SH-SY5Y (cell line): ENCODE data around the gene RPP30.

Experiments used
- GATA2 ChIP-seq: IDR thresholded peaks from 2 replicates; pipeline ENCODE4 v1.6.1; 2011; ENCODE audit warnings: mild to moderate bottlenecking, low read depth, low read length
- GATA3 ChIP-seq: IDR thresholded peaks from 2 replicates; pipeline ENCODE4 v1.6.1; 2011; ENCODE audit warnings: low read depth, mild to moderate bottlenecking, low read length, moderate library complexity

The RPP30 gene

GRCh38 chr10:90936276-90936659, 64.5 kb downstream of the RPP30 start:
- no peak for TF ChIP-seq GATA3

- TF ChIP-seq GATA3 = no peak
- TF ChIP-seq GATA2 = no peak
Observed at GRCh38 chr10:90937645-90938258, 66.0 kb downstream of the RPP30 start.

- TF ChIP-seq GATA2 (no peak), GATA3 (no peak)
Observed at GRCh38 chr10:90939116-90939515, 67.3 kb downstream of the RPP30 start.

- TF ChIP-seq GATA2 = no peak
- TF ChIP-seq GATA3 = no peak
Observed at GRCh38 chr10:90939648-90940047, 67.9 kb downstream of the RPP30 start.

GRCh38 chr10:90944749-90945148, 73.0 kb downstream of the RPP30 start:
- TF ChIP-seq GATA3 (no peak), GATA2 (no peak)

GRCh38 chr10:90945491-90946070, 73.8 kb downstream of the RPP30 start:
- TF ChIP-seq GATA2 (no peak), GATA3 (no peak)

- TF ChIP-seq GATA2 (no peak), GATA3 (no peak)
Observed at GRCh38 chr10:90947030-90947960, 75.5 kb downstream of the RPP30 start.
